Endothelial cell of umbilical vein (primary cell): ENCODE results near the gene CPED1. TPM values are rescaled to one million over a fixed set of nuclear protein-coding genes. Genes with fewer than 3 reads are reported as not detected.

Source experiments
- BruUV-seq: library from RNA; stranded (reverse); fragments of 400-500 nt; replicated peaks from 2 replicates; lab custom pipeline; 2021; lab: Mats Ljungman, UMichigan
- CTCF ChIA-PET: fragments of 300-600, 350-600 bp; sonication (Branson Sonifier 250); formaldehyde crosslinking; loops from one replicate; lab custom pipeline; 2021; ENCODE audit warnings: antibody characterized with exemption, inconsistent platforms; lab: Charles Lee
- POLR2A ChIA-PET: fragments of 300-600, 350-600 bp; sonication (Branson Sonifier 250); formaldehyde crosslinking; loops from one replicate; lab custom pipeline; 2021; ENCODE audit warnings: antibody characterized with exemption, inconsistent platforms; lab: Charles Lee
- DNase-seq: peaks from one replicate; pipeline ENCODE4 v3.0.0-alpha.2; 2011; ENCODE audit warnings: low read depth, low spot score
- FAIRE-seq: peaks from 2 replicates; lab custom pipeline; 2011; peaks lifted over from hg19 to GRCh38; lab: Jason Lieb, UNC
- H2AFZ ChIP-seq: 2 replicates; pipeline ENCODE4 v1.6.0; 2012; ENCODE audit warnings: low read depth, low read length, control low read depth, inconsistent platforms
- H3K27ac ChIP-seq: 2 replicates; pipeline ENCODE4 v1.5.1; 2011; ENCODE audit warnings: low read depth, mild to moderate bottlenecking, control low read depth, low read length, moderate library complexity; ENCODE audit not compliant: insufficient read depth
- H3K27me3 ChIP-seq, 2 experiments: 2 replicates each; pipeline versions ENCODE4 v1.6.0 to v1.6.1; 2011; ENCODE audit warnings: low read length in 2 of 2, mixed read lengths in 1 of 2; ENCODE audit not compliant: control insufficient read depth in 2 of 2, insufficient read depth in 2 of 2
- H3K36me3 ChIP-seq, 2 experiments: 2 replicates in 1 of 2; 3 replicates in 1 of 2; pipeline ENCODE4 v1.5.1; 2011; ENCODE audit warnings: low read length in 2 of 2, mild to moderate bottlenecking in 1 of 2, moderate library complexity in 1 of 2; ENCODE audit not compliant: control insufficient read depth in 2 of 2, insufficient read depth in 2 of 2; ENCODE audit errors: extremely low read depth in 1 of 2
- H3K4me1 ChIP-seq: 3 replicates; pipeline ENCODE4 v1.5.1; 2011; ENCODE audit warnings: mild to moderate bottlenecking, low read length; ENCODE audit not compliant: control insufficient read depth, insufficient read depth; ENCODE audit errors: extremely low read depth
- H3K4me2 ChIP-seq: 2 replicates; pipeline ENCODE4 v1.6.1; 2011; ENCODE audit warnings: low read length, control low read depth, mixed read lengths; ENCODE audit not compliant: insufficient read depth
- H3K4me3 ChIP-seq, 3 experiments: fragments of 200-600 bp in 1 of 3; sonication (generic), shearing (Covaris generic) in 1 of 3; replicated peaks in 1 of 3; 2 replicates each; pipeline ENCODE4 v1.5.1; 2011 to 2016; ENCODE audit warnings: control low read depth in 3 of 3, low read length in 3 of 3, mild to moderate bottlenecking in 2 of 3, inconsistent platforms in 1 of 3, low read depth in 1 of 3, moderate library complexity in 1 of 3; ENCODE audit not compliant: insufficient read depth in 1 of 3
- H3K79me2 ChIP-seq: 2 replicates; pipeline ENCODE4 v1.6.0; 2012; ENCODE audit warnings: low read length, inconsistent platforms; ENCODE audit not compliant: control insufficient read depth, insufficient read depth
- H3K9ac ChIP-seq: replicated peaks from 2 replicates; pipeline ENCODE3; 2011; ENCODE audit warnings: low read length, control low read depth; ENCODE audit not compliant: insufficient read depth; ENCODE audit errors: extremely low read depth
- H3K9me1 ChIP-seq: replicated peaks from 3 replicates; pipeline ENCODE4 v1.6.0; 2011; ENCODE audit warnings: mild to moderate bottlenecking, low read length; ENCODE audit not compliant: control insufficient read depth, insufficient read depth; ENCODE audit errors: extremely low read depth
- H3K9me3 ChIP-seq: replicated peaks from 2 replicates; pipeline ENCODE4 v1.5.1; 2012; ENCODE audit warnings: low read length, inconsistent platforms; ENCODE audit not compliant: control insufficient read depth, insufficient read depth
- H4K20me1 ChIP-seq: replicated peaks from 2 replicates; pipeline ENCODE3; 2011; ENCODE audit warnings: mild to moderate bottlenecking, low read length; ENCODE audit not compliant: control insufficient read depth, insufficient read depth; ENCODE audit errors: extremely low read depth
- EZH2 ChIP-seq: IDR thresholded peaks from 2 replicates; pipeline ENCODE4 v1.6.1; 2012; ENCODE audit warnings: borderline replicate concordance, low read depth, mild to moderate bottlenecking, moderate library complexity, low read length, inconsistent platforms; ENCODE audit not compliant: severe bottlenecking
- FOS ChIP-seq: IDR thresholded peaks from 2 replicates; pipeline ENCODE4 v1.6.1; 2011; ENCODE audit warnings: mild to moderate bottlenecking, low read length, moderate library complexity, borderline replicate concordance; ENCODE audit not compliant: insufficient read depth
- GATA2 ChIP-seq: IDR thresholded peaks from 2 replicates; pipeline ENCODE4 v1.7.0; 2011; ENCODE audit warnings: low read depth, mild to moderate bottlenecking, moderate library complexity, mixed read lengths, low read length; ENCODE audit not compliant: insufficient read length, insufficient read depth
- JUN ChIP-seq: IDR thresholded peaks from 2 replicates; pipeline ENCODE4 v1.6.1; 2011; ENCODE audit warnings: borderline replicate concordance, low read depth; ENCODE audit not compliant: insufficient read length, insufficient read depth
- MYC ChIP-seq: IDR thresholded peaks from one replicate; pipeline ENCODE4 v1.6.1; 2011; ENCODE audit warnings: mild to moderate bottlenecking, low read depth, low read length
- POLR2A ChIP-seq: IDR thresholded peaks from 2 replicates; pipeline ENCODE4 v1.6.1; 2012; ENCODE audit warnings: low read depth, mild to moderate bottlenecking, control low read depth, low read length
- POLR2AphosphoS5 ChIP-seq: IDR thresholded peaks from 2 replicates; pipeline ENCODE4 v1.6.1; 2012; ENCODE audit warnings: low read depth, mild to moderate bottlenecking, control low read depth, low read length, moderate library complexity; ENCODE audit not compliant: insufficient read depth
- dilution Hi-C: fragments of 300-500 bp; cut with MboI; formaldehyde crosslinking; loops from one replicate; pipeline ENCODE4 v1.15.0; 2019; ENCODE audit warnings: low sequenced_read_pairs; ENCODE audit not compliant: extremely low pct_ligation_motif_present
- intact Hi-C: fragments of 100-400 bp; cut with micrococcal nuclease; formaldehyde crosslinking; loops from one replicate; pipeline ENCODE4 v1.10.0; 2022
- polyA plus RNA-seq, 4 experiments: library from polyadenylated mRNA; depleted of rRNA in 3 of 4; stranded (reverse) in 3 of 4; unstranded in 1 of 4; fragments of >200 nt; gene quantifications; 2 replicates each; pipeline versions ENCODE4 v1.2.1 to v1.2.3, GENCODE V29; 2011 to 2012; ENCODE audit warnings: missing spikeins in 1 of 4
- total RNA-seq: library from RNA; stranded (reverse); gene quantifications from 2 replicates; pipeline ENCODE4 v1.2.3, GENCODE V29; 2021
- TF ChIP-seq, protein P1 (sequence below): IDR thresholded peaks from 2 replicates; pipeline ENCODE4 v1.6.1; 2011; ENCODE audit not compliant: insufficient read depth, insufficient read length
- TF ChIP-seq, protein P2 (sequence below), 2 donors: IDR thresholded peaks; 1 replicate in 1 of 2; 2 replicates in 1 of 2; pipeline ENCODE4 v1.5.1; 2011; ENCODE audit warnings: low read length in 2 of 2, mild to moderate bottlenecking in 2 of 2, moderate library complexity in 2 of 2, control low read depth in 1 of 2, inconsistent platforms in 1 of 2, low read depth in 1 of 2; ENCODE audit not compliant: insufficient read depth in 1 of 2; ENCODE audit errors: extremely low read depth in 1 of 2

The CPED1 gene
- total and polyA plus RNA-seq, 2 donors (not counting 3 experiments of a cell fraction or from before 2014, with no cell fraction given): 0.22 to 3.0 TPM

DNA sequence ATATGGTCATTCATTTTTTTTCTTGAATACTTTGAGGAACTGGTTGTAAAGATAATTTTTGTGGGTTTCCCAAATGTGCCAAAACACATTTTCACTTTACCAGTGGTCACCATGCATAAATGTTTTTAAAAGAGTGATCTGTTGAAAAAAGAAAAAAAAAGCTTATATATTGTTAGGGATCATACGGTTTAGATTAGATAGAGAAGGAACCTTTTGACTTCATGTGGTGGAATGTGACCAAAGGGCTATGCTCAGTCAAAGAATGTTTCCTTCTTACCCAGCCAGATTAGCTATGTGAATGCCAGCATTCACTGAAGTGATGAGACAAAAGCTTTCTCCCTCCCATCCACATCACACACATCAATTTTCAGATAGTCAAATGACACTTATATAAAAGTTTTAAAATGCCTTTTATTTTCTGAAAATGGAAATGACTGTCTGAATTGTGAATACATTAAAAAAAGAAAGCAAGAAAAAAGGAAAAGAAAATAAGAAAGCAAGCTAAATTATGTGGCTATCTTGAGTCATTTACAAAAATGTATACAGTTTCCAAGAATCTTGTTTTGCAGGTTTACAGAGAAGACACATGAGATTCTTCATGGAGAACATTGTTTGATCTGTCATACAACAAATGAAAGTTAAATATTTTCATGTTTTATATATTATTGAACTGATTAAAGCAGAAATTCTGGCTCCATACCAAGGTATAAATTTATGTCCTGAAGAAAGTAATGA, 8.6 kb upstream of the CPED1 start:
- H4K20me1 ChIP-seq: no peaks in the 10 kb centered on the region
- H3K9me1 ChIP-seq: no peaks in the 10 kb centered on the region
- no peak for TF ChIP-seq EZH2
- TF ChIP-seq POLR2AphosphoS5: no peak
- TF ChIP-seq MYC: no peak
- TF ChIP-seq, protein P1, sequence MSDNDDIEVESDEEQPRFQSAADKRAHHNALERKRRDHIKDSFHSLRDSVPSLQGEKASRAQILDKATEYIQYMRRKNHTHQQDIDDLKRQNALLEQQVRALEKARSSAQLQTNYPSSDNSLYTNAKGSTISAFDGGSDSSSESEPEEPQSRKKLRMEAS: no peak
- TF ChIP-seq FOS: no peak
- TF ChIP-seq GATA2: no peak
- TF ChIP-seq, protein P2, sequence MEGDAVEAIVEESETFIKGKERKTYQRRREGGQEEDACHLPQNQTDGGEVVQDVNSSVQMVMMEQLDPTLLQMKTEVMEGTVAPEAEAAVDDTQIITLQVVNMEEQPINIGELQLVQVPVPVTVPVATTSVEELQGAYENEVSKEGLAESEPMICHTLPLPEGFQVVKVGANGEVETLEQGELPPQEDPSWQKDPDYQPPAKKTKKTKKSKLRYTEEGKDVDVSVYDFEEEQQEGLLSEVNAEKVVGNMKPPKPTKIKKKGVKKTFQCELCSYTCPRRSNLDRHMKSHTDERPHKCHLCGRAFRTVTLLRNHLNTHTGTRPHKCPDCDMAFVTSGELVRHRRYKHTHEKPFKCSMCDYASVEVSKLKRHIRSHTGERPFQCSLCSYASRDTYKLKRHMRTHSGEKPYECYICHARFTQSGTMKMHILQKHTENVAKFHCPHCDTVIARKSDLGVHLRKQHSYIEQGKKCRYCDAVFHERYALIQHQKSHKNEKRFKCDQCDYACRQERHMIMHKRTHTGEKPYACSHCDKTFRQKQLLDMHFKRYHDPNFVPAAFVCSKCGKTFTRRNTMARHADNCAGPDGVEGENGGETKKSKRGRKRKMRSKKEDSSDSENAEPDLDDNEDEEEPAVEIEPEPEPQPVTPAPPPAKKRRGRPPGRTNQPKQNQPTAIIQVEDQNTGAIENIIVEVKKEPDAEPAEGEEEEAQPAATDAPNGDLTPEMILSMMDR (IDR thresholded peaks at IDR 0.05; ENCODE audit: extremely low read depth in 1 of 2, insufficient read depth in 1 of 2, low read depth in 1 of 2, low read length in 2 of 2): no peak
- no peak for TF ChIP-seq JUN
- TF ChIP-seq POLR2A: no peak
- H3K4me3 ChIP-seq: no peak overlapping the region
- H2AFZ ChIP-seq: no peak overlapping the region
- dilution Hi-C loops: loop anchor here (25.0 kb wide), 1 partner anchor 107 kb away; no protein-coding TSS in a partner anchor
- FAIRE-seq: peak; percentile 57
- ChIA-PET POLR2A (no interaction called here), CTCF (interaction anchor here (0.6 to 3.2 kb wide), 6 partner anchors 29 to 188 kb away, joined by 3 to 18 read pairs (median 8); partner anchors contain the start of gene ING3)
- H3K36me3 ChIP-seq: peaks cover 0 to 3% of the 10 kb centered on the region in 2 experiments
- no peaks in the 10 kb centered on the region for H3K27me3 ChIP-seq
- no peak for DNase-seq
- intact Hi-C loops: no loop called here
- H3K27ac ChIP-seq: no peak overlapping the region
- no peaks in the 10 kb centered on the region for H3K9me3 ChIP-seq
- no peak overlapping the region for H3K4me2 ChIP-seq
- H3K79me2 ChIP-seq: no peaks in the 10 kb centered on the region
- H3K9ac ChIP-seq: no peak overlapping the region
- no peaks in the 10 kb centered on the region for H3K4me1 ChIP-seq
- no TSS peak for BruUV-seq
